DND-41 (cell line): ENCODE data around the gene GSS.

Experiments used
- EZH2 ChIP-seq: IDR thresholded peaks from 3 replicates; pipeline ENCODE4 v1.6.1; 2012; ENCODE audit warnings: borderline replicate concordance, low read depth, mild to moderate bottlenecking, moderate library complexity, low read length, inconsistent platforms; ENCODE audit not compliant: severe bottlenecking
- TF ChIP-seq, protein P1 (sequence below): IDR thresholded peaks from 2 replicates; pipeline ENCODE4 v1.5.1; 2012; ENCODE audit warnings: borderline replicate concordance, low read length, moderate library complexity, mild to moderate bottlenecking; ENCODE audit not compliant: poor library complexity, severe bottlenecking; ENCODE audit errors: extremely low read depth

DNA sequence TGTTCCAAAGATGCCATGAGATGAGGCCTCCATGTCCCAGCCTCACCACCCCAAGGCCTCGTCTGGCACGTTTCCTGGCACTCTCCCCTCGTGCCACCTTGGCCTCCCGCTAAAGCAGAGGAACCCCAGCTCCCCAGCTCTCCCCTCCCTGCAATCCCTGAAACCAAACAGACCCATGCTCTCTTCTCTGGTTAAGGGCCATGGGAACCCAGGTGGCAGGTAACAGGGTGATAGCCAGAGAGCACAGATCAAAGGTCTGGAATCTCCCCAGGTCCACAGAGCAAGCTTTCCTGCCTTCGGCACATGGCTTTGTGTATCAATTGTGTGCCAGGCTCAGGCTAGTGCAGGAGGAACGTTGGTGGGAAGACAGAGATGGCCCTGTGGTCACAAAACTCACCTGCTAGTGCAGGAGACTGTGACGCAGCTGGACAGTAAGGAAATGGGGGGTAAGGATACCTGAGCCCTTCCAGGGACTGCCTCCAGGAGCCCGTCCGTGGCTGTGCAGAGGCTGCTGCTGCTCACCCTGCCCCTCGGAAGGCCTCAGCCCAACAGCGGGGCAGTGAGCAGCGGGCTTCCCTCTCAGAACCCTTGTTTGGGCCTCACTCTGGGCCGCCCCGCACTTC lies 39.0 kb upstream of the GSS start:
- TF ChIP-seq, protein P1, sequence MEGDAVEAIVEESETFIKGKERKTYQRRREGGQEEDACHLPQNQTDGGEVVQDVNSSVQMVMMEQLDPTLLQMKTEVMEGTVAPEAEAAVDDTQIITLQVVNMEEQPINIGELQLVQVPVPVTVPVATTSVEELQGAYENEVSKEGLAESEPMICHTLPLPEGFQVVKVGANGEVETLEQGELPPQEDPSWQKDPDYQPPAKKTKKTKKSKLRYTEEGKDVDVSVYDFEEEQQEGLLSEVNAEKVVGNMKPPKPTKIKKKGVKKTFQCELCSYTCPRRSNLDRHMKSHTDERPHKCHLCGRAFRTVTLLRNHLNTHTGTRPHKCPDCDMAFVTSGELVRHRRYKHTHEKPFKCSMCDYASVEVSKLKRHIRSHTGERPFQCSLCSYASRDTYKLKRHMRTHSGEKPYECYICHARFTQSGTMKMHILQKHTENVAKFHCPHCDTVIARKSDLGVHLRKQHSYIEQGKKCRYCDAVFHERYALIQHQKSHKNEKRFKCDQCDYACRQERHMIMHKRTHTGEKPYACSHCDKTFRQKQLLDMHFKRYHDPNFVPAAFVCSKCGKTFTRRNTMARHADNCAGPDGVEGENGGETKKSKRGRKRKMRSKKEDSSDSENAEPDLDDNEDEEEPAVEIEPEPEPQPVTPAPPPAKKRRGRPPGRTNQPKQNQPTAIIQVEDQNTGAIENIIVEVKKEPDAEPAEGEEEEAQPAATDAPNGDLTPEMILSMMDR: no peak
- no peak for TF ChIP-seq EZH2
